Measurements from ENCODE around the gene NOS3.
A peak's percentile ranks its signal among the peaks of the same experiment; 100 is the strongest.

Gene NOS3

DNA sequence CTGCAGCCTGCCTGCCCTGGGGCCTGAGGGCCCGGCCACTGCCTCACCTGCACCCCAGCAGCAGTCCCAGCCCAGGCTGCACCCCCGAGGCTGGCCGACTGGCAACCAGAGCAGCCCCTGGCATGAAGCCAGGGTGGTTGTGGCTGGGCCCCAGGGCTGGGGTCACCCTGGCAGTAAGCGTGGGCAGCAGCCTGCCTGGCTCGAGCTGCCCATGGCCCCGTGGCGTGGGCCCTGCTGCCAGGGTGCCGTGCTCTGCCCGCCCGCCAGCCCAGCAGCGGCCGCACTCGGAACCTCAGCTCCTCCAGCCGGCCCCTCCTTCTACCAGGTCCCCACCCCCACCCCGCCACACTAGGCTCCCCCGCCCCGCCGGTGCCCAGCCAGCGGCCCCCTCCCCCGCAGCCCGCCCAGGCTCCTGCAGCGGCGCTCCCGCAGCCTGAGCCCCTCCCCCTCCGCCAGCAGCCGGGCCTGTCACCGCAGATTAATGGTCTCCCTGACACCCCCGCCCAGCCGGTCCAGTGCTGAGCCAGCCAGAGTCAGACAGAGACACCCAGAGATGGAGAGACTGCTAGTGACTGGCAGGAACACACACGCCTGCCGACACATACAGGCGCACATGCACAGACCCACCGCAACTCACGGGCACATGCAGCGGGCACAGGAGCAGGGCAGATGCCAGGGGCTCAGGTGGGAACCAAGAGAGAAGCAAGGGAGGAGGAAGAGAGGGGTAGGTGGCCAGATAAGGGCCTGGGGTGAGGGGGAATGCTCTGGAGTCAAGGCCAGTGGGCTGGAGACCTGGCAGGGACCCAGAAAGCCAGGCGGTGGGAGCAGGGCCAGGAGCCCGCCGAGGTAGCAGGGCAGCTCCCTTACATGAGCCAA, 35.1 kb upstream of the NOS3 start:
- no peak for TF ChIP-seq ZNF341 (tag by site-specific recombination; IDR thresholded peaks at IDR 0.05; ENCODE audit: low read depth)
- peak; percentile 20; the same call in 1 of the 2 replicates for TF ChIP-seq KLF1 (tag by site-specific recombination; IDR thresholded peaks at IDR 0.05)
- TF ChIP-seq, protein P1, sequence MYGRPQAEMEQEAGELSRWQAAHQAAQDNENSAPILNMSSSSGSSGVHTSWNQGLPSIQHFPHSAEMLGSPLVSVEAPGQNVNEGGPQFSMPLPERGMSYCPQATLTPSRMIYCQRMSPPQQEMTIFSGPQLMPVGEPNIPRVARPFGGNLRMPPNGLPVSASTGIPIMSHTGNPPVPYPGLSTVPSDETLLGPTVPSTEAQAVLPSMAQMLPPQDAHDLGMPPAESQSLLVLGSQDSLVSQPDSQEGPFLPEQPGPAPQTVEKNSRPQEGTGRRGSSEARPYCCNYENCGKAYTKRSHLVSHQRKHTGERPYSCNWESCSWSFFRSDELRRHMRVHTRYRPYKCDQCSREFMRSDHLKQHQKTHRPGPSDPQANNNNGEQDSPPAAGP (tag by site-specific recombination; IDR thresholded peaks at IDR 0.05), result 0 out of 2 replicates have a peak, but pooled peaks have one; percentile 31
- 0 out of 2 replicates have a peak, but pooled peaks have one; percentile 11 for TF ChIP-seq ZBTB17 (tag by site-specific recombination; IDR thresholded peaks at IDR 0.05)
- TF ChIP-seq, protein P2, sequence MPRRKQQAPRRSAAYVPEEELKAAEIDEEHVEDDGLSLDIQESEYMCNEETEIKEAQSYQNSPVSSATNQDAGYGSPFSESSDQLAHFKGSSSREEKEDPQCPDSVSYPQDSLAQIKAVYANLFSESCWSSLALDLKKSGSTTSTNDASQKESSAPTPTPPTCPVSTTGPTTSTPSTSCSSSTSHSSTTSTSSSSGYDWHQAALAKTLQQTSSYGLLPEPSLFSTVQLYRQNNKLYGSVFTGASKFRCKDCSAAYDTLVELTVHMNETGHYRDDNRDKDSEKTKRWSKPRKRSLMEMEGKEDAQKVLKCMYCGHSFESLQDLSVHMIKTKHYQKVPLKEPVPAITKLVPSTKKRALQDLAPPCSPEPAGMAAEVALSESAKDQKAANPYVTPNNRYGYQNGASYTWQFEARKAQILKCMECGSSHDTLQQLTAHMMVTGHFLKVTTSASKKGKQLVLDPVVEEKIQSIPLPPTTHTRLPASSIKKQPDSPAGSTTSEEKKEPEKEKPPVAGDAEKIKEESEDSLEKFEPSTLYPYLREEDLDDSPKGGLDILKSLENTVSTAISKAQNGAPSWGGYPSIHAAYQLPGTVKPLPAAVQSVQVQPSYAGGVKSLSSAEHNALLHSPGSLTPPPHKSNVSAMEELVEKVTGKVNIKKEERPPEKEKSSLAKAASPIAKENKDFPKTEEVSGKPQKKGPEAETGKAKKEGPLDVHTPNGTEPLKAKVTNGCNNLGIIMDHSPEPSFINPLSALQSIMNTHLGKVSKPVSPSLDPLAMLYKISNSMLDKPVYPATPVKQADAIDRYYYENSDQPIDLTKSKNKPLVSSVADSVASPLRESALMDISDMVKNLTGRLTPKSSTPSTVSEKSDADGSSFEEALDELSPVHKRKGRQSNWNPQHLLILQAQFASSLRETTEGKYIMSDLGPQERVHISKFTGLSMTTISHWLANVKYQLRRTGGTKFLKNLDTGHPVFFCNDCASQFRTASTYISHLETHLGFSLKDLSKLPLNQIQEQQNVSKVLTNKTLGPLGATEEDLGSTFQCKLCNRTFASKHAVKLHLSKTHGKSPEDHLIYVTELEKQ (tag by site-specific recombination; IDR thresholded peaks at IDR 0.05; ENCODE audit: borderline replicate concordance), result peak; percentile 17; the same call in 1 of the 2 replicates
- TF ChIP-seq, protein P3, sequence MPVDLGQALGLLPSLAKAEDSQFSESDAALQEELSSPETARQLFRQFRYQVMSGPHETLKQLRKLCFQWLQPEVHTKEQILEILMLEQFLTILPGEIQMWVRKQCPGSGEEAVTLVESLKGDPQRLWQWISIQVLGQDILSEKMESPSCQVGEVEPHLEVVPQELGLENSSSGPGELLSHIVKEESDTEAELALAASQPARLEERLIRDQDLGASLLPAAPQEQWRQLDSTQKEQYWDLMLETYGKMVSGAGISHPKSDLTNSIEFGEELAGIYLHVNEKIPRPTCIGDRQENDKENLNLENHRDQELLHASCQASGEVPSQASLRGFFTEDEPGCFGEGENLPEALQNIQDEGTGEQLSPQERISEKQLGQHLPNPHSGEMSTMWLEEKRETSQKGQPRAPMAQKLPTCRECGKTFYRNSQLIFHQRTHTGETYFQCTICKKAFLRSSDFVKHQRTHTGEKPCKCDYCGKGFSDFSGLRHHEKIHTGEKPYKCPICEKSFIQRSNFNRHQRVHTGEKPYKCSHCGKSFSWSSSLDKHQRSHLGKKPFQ (tag by site-specific recombination; IDR thresholded peaks at IDR 0.05), result no peak
- 0 out of 2 replicates have a peak, but pooled peaks have one; percentile 21 for TF ChIP-seq SP7 (tag by site-specific recombination; IDR thresholded peaks at IDR 0.05)
- TF ChIP-seq, protein P4, sequence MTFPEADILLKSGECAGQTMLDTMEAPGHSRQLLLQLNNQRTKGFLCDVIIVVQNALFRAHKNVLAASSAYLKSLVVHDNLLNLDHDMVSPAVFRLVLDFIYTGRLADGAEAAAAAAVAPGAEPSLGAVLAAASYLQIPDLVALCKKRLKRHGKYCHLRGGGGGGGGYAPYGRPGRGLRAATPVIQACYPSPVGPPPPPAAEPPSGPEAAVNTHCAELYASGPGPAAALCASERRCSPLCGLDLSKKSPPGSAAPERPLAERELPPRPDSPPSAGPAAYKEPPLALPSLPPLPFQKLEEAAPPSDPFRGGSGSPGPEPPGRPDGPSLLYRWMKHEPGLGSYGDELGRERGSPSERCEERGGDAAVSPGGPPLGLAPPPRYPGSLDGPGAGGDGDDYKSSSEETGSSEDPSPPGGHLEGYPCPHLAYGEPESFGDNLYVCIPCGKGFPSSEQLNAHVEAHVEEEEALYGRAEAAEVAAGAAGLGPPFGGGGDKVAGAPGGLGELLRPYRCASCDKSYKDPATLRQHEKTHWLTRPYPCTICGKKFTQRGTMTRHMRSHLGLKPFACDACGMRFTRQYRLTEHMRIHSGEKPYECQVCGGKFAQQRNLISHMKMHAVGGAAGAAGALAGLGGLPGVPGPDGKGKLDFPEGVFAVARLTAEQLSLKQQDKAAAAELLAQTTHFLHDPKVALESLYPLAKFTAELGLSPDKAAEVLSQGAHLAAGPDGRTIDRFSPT (tag by site-specific recombination; IDR thresholded peaks at IDR 0.05), result peak; percentile 28; the same call in 1 of the 2 replicates
- TF ChIP-seq ZBTB8A (tag by site-specific recombination; IDR thresholded peaks at IDR 0.05), result peak; percentile 41
- no peak for TF ChIP-seq ZNF660 (tag by site-specific recombination; IDR thresholded peaks at IDR 0.05)
- peak; percentile 94 for TF ChIP-seq ZFHX2 (tag by site-specific recombination; conservative IDR thresholded peaks at IDR 0.05)
- peak; percentile 95 for TF ChIP-seq EGR2 (tag by site-specific recombination; IDR thresholded peaks at IDR 0.05; ENCODE audit: low read depth)
- Histone ChIP-seq H3K4me3 (ENCODE audit: low read depth, low read length) (no peak overlapping the region), H3K4me1 (ENCODE audit: control insufficient read depth, insufficient read depth, low read length) (no peaks in the 10 kb centered on the region), H3K9me3 (ENCODE audit: control insufficient read depth, insufficient read depth, low read depth, low read length) (no peaks in the 10 kb centered on the region), H3K36me3 (ENCODE audit: control insufficient read depth in 2 of 2, insufficient read depth in 1 of 2, low read length in 2 of 2) (peaks cover 0 to 4% of the 10 kb centered on the region in 2 experiments; a peak in 1 of 3 replicates), H3K27ac (ENCODE audit: extremely low read depth, low read depth, low read length) (no peak overlapping the region)
- ChIA-PET POLR2A (no interaction called here), CTCF (interaction anchor here (0.6 to 1.8 kb wide), 2 partner anchors 10 to 29 kb away, joined by 3 to 4 read pairs; no protein-coding TSS in a partner anchor)

DNA sequence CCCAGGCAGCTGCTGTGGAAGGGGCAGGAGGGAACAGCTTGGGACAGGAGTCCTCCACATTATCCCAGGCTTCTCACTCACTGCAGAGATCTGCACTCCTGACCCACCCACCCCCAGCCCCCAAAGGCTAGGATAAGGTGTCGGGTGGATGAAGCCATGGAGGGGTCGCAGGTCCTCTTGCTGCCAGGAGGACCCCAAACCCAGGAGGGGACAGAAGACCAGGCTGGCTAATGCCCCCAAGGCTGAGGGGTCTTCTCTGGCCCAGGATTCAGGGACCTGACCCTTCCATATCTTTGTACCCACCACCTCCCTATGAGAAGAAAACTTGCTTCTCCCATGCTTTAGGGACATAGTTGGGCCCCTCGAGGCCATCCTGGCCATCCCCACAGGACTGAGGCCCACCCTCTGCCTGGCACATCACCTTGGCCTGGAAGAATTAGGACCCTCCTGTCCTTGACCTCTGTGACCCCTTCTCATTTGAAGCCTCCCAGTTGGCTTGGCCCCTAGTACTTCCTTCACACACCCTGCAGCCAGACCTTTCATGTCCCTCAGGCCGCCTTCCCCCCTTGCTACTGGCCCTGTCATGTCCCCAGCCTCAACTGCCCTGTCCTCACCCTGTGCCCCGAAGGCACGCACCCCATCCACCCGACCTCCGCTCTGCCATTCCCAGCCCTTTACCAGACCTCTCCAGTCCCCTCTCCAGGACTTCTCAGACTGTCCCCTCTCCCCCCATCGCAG, 34.3 kb upstream of the NOS3 start:
- Histone ChIP-seq H3K9me3 (ENCODE audit: control insufficient read depth, insufficient read depth, low read depth, low read length) (no peaks in the 10 kb centered on the region), H3K4me3 (ENCODE audit: low read depth, low read length) (no peak overlapping the region), H3K36me3 (ENCODE audit: control insufficient read depth in 2 of 2, insufficient read depth in 1 of 2, low read length in 2 of 2) (peaks cover 0 to under 1% of the 10 kb centered on the region in 2 experiments; a peak in 1 of 3 replicates), H3K4me1 (ENCODE audit: control insufficient read depth, insufficient read depth, low read length) (no peaks in the 10 kb centered on the region), H3K27ac (ENCODE audit: extremely low read depth, low read depth, low read length) (no peak overlapping the region)
- CTCF ChIA-PET, result no interaction called here
- TF ChIP-seq ZBTB48 (tag by site-specific recombination; IDR thresholded peaks at IDR 0.05) (no peak), BCL11B (tag by site-specific recombination; IDR thresholded peaks at IDR 0.05; ENCODE audit: low read depth) (peak; percentile 56; the same call in 1 of the 2 replicates)
- POLR2A ChIA-PET, result no interaction called here

All from HEK293 (cell line).